ENCODE data around the gene FAM117B.
"Not testable (repeated sequence)": the region's sequence is repeated elsewhere in the genome, so short reads cannot be mapped to it uniquely, and the experiment has no call there.

Gene FAM117B

DNA sequence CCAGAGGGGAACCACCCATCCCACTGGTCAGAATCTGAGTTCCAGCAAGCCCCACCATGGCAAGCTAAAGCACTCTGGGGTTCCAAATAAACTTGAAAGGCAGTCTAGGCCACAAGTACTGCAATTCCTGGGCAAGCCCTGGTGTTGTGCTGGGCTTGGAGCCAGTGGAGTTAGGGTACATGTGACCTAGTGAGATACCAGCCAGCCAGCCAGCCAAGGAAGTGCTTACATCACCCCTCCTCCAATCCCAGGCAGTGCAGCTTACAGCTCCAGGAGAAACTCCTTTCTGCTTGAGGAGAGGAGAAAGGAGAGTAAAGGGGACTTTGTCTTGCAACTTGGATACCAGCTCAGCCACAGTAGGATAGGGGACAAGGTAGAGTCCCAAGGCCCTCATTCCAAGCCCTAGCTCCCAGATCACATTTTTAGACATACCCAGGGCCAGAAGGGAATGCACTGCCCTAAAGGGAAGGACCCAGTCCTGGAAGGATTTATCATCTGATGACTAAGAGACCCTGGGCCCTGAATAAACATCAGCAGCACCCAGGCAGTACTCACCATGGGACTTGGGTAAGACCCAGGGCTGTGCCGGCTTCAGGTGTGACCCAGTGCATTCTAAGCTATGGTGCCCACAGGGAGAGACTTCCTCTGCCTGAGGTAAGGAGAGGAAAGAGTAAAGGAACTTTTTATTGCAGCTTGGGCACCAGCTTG is 172.8 kb downstream of the FAM117B start:
- DNase-seq; ATAC-seq (replicated peaks); H3K27me3 Mint-ChIP-seq; H3K4me1 Mint-ChIP-seq; H3K27ac Mint-ChIP-seq; H3K9me3 Mint-ChIP-seq; H3K4me3 Mint-ChIP-seq: not testable (repeated sequence)
- H3K36me3 Mint-ChIP-seq = peaks cover 30 to 47% of the 10 kb centered on the region in 2 donors

DNA sequence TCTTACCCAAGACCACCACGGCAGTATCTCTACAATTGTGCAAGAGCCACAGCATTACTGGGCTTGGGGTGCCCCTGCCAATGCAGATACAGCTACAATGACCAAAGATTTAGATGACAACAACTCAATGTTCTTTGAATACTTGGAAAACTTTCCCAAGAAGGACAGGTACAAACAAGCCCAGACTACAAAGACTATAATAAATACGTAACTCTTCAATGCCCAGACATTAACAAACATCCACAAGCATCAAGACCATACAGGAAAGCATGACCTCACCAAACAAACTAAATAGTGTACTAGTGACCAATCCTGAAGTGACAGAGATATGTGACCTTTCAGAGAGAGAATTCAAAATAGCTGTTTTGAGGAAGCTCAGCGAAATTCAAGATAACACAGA is 174.0 kb downstream of the FAM117B start:
- ATAC-seq (replicated peaks) (no peak), DNase-seq (no peak)
- Mint-ChIP-seq H3K9me3 (peaks cover 3 to 4% of the 10 kb centered on the region in 2 donors), H3K4me1 (no peaks in the 10 kb centered on the region), H3K36me3 (peaks cover 31 to 42% of the 10 kb centered on the region in 2 donors), H3K4me3 (no peak overlapping the region), H3K27me3 (no peaks in the 10 kb centered on the region), H3K27ac (no peak overlapping the region)

DNA sequence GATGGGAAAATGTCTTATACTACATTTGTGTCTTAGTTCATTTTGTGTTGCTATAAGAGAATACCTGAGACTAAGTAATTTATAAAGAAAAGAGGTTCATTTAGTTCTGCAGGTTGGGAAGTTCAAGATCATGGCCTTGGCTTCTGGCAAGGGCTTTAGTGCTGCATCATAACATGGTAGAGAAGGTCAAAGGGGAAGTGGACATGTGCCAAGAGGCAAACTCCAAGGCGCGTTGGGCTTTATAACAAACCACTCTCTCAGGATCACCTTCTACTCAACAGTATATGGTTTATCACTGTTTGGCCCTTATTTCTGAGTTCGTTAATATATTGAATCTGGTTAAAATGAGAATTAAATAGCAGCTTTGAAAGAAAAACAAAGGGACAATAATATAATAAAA is 178.6 kb downstream of the FAM117B start:
- Mint-ChIP-seq H3K9me3 (peaks cover 6 to 7% of the 10 kb centered on the region in 2 donors), H3K4me3 (no peak overlapping the region), H3K4me1 (no peaks in the 10 kb centered on the region), H3K27me3 (no peaks in the 10 kb centered on the region), H3K27ac (no peak overlapping the region), H3K36me3 (peaks cover 30 to 31% of the 10 kb centered on the region in 2 donors)
- DNase-seq = no peak
- no peak for ATAC-seq (replicated peaks)

DNA sequence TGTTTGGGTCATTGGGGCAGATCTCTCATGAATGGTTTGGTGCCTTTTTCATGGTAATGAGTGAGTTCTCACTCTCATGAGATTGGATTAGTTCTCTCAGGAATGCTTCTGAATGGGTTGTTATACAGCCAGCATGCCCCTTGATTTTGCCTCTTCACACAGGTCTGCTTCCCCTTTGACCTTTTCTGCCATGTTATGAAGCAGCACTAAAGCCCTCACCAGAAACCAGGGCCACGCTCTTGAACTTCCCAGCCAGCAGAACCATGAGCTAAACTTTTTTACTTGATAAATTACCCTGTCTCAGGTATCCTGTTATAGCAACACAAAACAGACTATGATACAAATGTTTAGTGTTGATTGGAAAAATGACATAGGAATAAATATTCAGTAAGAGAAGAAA is 179.5 kb downstream of the FAM117B start:
- no peaks in the 10 kb centered on the region for H3K27me3 Mint-ChIP-seq
- H3K36me3 Mint-ChIP-seq = peaks cover 21 to 23% of the 10 kb centered on the region in 2 donors
- no peak overlapping the region for H3K27ac Mint-ChIP-seq
- H3K4me1 Mint-ChIP-seq = no peaks in the 10 kb centered on the region
- ATAC-seq (replicated peaks) (no peak), DNase-seq (no peak)
- no peak overlapping the region for H3K4me3 Mint-ChIP-seq
- peaks cover 6 to 7% of the 10 kb centered on the region in 2 donors for H3K9me3 Mint-ChIP-seq

DNA sequence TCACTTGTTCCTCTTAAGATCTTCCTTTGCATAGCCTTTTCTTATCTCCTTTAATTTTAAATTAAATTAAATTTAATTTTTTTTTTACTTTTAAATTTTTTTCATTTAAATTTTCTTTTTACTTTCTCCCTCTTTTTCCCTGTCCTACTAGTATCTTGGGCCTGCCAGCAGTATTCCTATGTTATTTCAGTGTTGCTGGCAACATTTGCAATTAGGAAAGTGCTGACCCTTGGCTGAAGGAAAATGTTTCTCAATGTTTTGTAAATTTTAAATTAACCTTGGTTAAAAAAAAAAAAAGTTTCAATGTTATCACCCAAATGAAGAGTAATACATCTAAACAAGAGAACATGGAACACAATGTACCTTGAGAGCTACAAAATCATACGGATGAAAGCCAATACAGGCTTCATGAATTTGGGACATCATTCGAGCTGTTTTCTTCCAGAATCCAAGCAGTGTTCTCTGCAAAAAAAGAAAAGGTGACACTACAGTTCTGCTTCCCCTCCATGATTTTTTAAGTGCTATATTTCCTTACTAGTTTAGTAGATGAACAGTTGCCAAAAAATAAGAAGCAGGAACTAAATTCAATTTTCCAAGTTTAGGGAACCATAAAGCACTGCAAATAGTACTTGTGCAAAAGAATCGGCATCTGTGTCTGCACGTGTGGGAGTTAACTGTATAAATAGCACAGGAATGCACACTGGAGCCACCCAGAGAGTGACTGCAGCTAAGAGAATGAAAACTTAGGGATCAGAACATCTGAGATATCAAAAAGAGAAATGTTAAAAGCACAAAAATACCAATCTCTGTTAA is 181.0 kb downstream of the FAM117B start:
- peaks cover 13 to 16% of the 10 kb centered on the region in 2 donors for H3K36me3 Mint-ChIP-seq
- DNase-seq (no peak), ATAC-seq (replicated peaks) (no peak)
- H3K4me1 Mint-ChIP-seq = no peaks in the 10 kb centered on the region
- peaks cover 2 to 7% of the 10 kb centered on the region in 2 donors for H3K9me3 Mint-ChIP-seq
- no peak overlapping the region for H3K27ac Mint-ChIP-seq
- H3K4me3 Mint-ChIP-seq = no peak overlapping the region
- H3K27me3 Mint-ChIP-seq = no peaks in the 10 kb centered on the region

DNA sequence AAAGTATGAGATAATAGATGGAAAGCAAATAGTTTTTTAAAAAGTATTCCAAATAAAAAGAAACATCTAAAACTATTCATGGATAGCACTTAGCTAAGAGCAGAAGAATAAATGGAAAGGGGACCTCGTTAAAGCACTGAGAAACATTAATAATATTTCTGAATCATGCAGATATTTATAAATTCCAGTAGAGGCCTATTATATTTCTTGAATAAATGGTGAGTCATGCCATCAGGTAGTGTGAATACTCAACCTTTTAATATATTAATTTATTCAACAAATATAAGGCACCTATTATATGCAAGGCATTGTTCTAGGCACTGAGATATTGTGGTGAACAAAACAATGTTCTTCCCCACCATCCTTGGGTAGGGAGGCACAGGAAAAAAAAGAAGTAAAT is 183.0 kb downstream of the FAM117B start:
- no peak overlapping the region for H3K4me3 Mint-ChIP-seq
- H3K27ac Mint-ChIP-seq = no peak overlapping the region
- peaks cover 5 to 8% of the 10 kb centered on the region in 2 donors for H3K36me3 Mint-ChIP-seq
- ATAC-seq (replicated peaks) = no peak
- peaks cover 2 to 4% of the 10 kb centered on the region in 2 donors for H3K9me3 Mint-ChIP-seq
- no peak for DNase-seq
- peaks cover 2 to 7% of the 10 kb centered on the region in 2 donors for H3K4me1 Mint-ChIP-seq
- H3K27me3 Mint-ChIP-seq = no peaks in the 10 kb centered on the region

DNA sequence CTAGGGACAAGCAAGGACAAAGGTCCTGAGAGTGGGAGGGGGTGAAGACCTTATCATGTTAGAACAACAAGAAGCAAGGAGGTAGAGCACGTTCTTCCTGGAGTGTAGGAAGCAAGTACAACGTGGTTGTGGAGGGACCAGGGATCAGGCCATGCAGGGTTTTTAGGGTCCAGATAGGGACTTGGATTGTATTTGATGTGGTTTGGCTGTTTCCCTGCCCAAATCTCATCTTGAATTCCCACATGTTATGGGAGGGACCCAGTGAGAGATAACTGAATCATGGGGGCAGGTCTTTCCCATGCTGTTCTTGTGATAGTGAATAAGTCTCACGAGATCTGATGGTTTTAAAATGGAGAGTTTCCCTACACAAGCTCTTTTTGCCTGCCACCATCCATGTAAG is 183.6 kb downstream of the FAM117B start:
- Mint-ChIP-seq H3K27ac (no peak overlapping the region), H3K9me3 (peaks cover 2 to 4% of the 10 kb centered on the region in 2 donors), H3K36me3 (peaks cover 5 to 8% of the 10 kb centered on the region in 2 donors), H3K4me3 (no peak overlapping the region), H3K4me1 (peaks cover 2 to 7% of the 10 kb centered on the region in 2 donors), H3K27me3 (no peaks in the 10 kb centered on the region)
- DNase-seq (no peak), ATAC-seq (replicated peaks) (no peak)
